ENCODE data around the gene LZTS3. TPM values are rescaled to one million over a fixed set of nuclear protein-coding genes. Genes with fewer than 3 reads are reported as not detected.

Gene LZTS3
- total and polyA plus RNA-seq, 2 of the 8 experiments (the other 6 are each of a cell fraction or from before 2014, with no cell fraction given), result 31.8 to 33.5 TPM

- no peaks in the 10 kb centered on the region for H3K9me3 ChIP-seq (ENCODE audit: insufficient read depth in 2 of 2, low read depth in 1 of 2, low read length in 1 of 2)
- peaks cover 7% of the 10 kb centered on the region; the same call in 1 of the 2 replicates for H3K23me2 ChIP-seq (ENCODE audit: low read depth, low read length)
- no peaks in the 10 kb centered on the region for H3K79me2 ChIP-seq (ENCODE audit: control insufficient read depth in 1 of 2, insufficient read depth in 2 of 2, low read length in 2 of 2)
- FAIRE-seq, result no peak
- no peak overlapping the region for H2BK20ac ChIP-seq (ENCODE audit: low read length)
- ChIA-PET CTCF (ENCODE audit: partially characterized antibody) (interaction anchor here (0.9 to 1.7 kb wide), 7 partner anchors 48 to 112 kb away, joined by 3 to 6 read pairs (median 4); no protein-coding TSS in a partner anchor), POLR2A (ENCODE audit: partially characterized antibody) (interaction anchor here (0.7 to 1.4 kb wide), 5 partner anchors 44 to 215 kb away, joined by 3 to 4 read pairs (median 3); partner anchors contain the start of gene ITPA)
- peaks cover 5 to 22% (median 17%) of the 10 kb centered on the region in 4 experiments for H3K4me1 ChIP-seq (replicated peaks in 1 of 4; ENCODE audit: control insufficient read depth in 3 of 4, insufficient read depth in 4 of 4, low read length in 3 of 4)
- no peaks in the 10 kb centered on the region for H3K79me1 ChIP-seq (ENCODE audit: low read depth, low read length)
- TF ChIP-seq KDM4A (IDR thresholded peaks at IDR 0.05; ENCODE audit: low read depth, low read length, severe bottlenecking) (no peak), JUND (IDR thresholded peaks at IDR 0.05; ENCODE audit: low read length) (no peak), FOSL1 (IDR thresholded peaks at IDR 0.05; ENCODE audit: insufficient read depth, low read depth, low read length) (no peak), CHD2 (IDR thresholded peaks at IDR 0.05; ENCODE audit: low read length) (no peak)
- H3K56ac ChIP-seq (replicated peaks; ENCODE audit: insufficient read length, low read depth, low read length), result no peak overlapping the region
- peaks cover 0 to 15% (median 2%) of the 10 kb centered on the region in 4 experiments; a peak in 5 of 8 replicates for H3K36me3 ChIP-seq (ENCODE audit: control insufficient read depth in 2 of 4, insufficient read depth in 4 of 4, low read length in 3 of 4)
- H3K18ac ChIP-seq (ENCODE audit: extremely low read depth, low read length), result no peak overlapping the region
- H3K27me3 ChIP-seq (replicated peaks in 1 of 4; ENCODE audit: control insufficient read depth in 3 of 4, extremely low read depth in 1 of 4, insufficient read depth in 3 of 4, low read length in 3 of 4), result no peaks in the 10 kb centered on the region; a peak in 1 of 7 replicates
- no peak overlapping the region for H3K4me3 ChIP-seq (ENCODE audit: extremely low read depth in 1 of 4, insufficient read depth in 2 of 4, low read depth in 3 of 4, low read length in 4 of 4)
- no peaks in the 10 kb centered on the region for H4K20me1 ChIP-seq (replicated peaks in 1 of 2; ENCODE audit: control insufficient read depth in 1 of 2, insufficient read depth in 2 of 2, low read length in 2 of 2)
- no peak overlapping the region for H2AFZ ChIP-seq (ENCODE audit: low read length)
- no peak overlapping the region for H3K23ac ChIP-seq (ENCODE audit: insufficient read length)
- no peak overlapping the region for H2BK15ac ChIP-seq (ENCODE audit: low read length)
- H4K91ac ChIP-seq (replicated peaks; ENCODE audit: insufficient read length, low read length), result no peak overlapping the region
- H4K5ac ChIP-seq (ENCODE audit: insufficient read length, low read depth, low read length), result no peak overlapping the region
- no peak overlapping the region for H2BK120ac ChIP-seq (replicated peaks; ENCODE audit: low read depth, low read length)
- DNase-seq (ENCODE audit: low read depth in 1 of 2, low spot score in 2 of 2), result no peak
- H3K14ac ChIP-seq (ENCODE audit: insufficient read length), result no peak overlapping the region
- no peak overlapping the region for H2BK12ac ChIP-seq (ENCODE audit: low read depth, low read length)
- no peak overlapping the region for H4K8ac ChIP-seq (ENCODE audit: extremely low read depth, insufficient read depth, low read length)
- H3K9ac ChIP-seq (replicated peaks in 1 of 4; ENCODE audit: extremely low read depth in 1 of 4, low read depth in 3 of 4, low read length in 3 of 4), result no peak overlapping the region
- 96% methylated on average over 36 of the region's 45 CpGs; no CpG with 5 or more reads in 1 of the 2 experiments for WGBS, 2 experiments (ENCODE audit: extremely low coverage in 1 of 2, insufficient coverage in 1 of 2, insufficient read length in 1 of 2, insufficient replicate concordance in 2 of 2, low coverage in 1 of 2, low lambda C conversion rate in 2 of 2, missing lambda C conversion rate in 1 of 2)
- no peak overlapping the region for H3K4ac ChIP-seq (replicated peaks; ENCODE audit: insufficient read length, low read depth, low read length)
- H2AK5ac ChIP-seq (ENCODE audit: low read depth, low read length), result no peak overlapping the region
- H3K4me2 ChIP-seq (ENCODE audit: insufficient read depth in 1 of 2, low read depth in 2 of 2, low read length in 2 of 2), result no peak overlapping the region
- no peak overlapping the region for H3K27ac ChIP-seq (ENCODE audit: low read depth, low read length)
- peak overlapping the region; percentile 60 for H2BK5ac ChIP-seq (ENCODE audit: low read depth, low read length)
Observed at GRCh38 chr20:3165473-3166337, 7.6 kb downstream of the LZTS3 start.

All from H1 (cell line).